Activated effector memory CD4-positive, alpha-beta T cell treated with Interleukin-2 at 50 U/mL for 16 hours (primary cell): ENCODE measurements around the gene CGB5.
"Not testable (repeated sequence)": the region's sequence is repeated elsewhere in the genome, so short reads cannot be mapped to it uniquely, and the experiment has no call there.

Experiments
- DNase-seq: peaks from one replicate; pipeline ENCODE4 v3.0.0-alpha.2; 2020

Gene CGB5

DNA sequence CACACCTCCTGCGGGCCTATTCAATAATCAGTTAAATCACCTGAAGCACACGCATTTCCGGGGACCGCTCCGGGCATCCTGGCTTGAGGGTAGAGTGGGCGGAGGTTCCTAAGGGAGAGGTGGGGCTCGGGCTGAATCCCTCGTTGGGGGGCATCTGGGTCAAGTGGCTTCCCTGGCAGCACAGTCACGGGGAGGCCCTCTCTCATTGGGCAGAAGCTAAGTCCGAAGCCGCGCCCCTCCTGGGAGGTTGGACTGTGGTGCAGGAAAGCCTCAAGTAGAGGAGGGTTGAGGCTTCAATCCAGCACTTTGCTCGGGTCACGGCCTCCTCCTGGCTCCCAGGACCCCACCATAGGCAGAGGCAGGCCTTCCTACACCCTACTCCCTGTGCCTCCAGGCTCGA, at the start of gene CGB5:
CGB5 (plus strand) TSS at position 301 of the 400 bp plus-strand sequence. CDS start 362 bp downstream, outside the sequence.
- not testable (repeated sequence) for DNase-seq

DNA sequence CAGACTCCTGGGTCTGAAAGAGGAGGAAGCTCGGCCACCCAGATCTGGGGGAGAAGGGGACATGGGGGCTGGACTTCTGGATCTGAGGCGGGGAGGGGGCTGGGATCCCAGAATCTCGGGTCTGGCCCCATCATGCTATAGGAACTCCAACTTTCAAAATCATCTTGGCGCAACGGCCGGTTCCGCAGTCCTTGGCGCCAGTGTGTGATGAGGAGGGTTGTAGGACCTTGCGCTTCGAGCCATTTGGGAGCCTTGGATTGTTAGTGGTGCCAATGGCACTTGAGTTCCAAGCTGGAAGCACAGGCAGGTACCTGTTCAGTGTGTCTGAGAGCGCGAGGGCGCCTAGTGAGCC, 49.6 kb upstream of the CGB5 start:
- DNase-seq: no peak

DNA sequence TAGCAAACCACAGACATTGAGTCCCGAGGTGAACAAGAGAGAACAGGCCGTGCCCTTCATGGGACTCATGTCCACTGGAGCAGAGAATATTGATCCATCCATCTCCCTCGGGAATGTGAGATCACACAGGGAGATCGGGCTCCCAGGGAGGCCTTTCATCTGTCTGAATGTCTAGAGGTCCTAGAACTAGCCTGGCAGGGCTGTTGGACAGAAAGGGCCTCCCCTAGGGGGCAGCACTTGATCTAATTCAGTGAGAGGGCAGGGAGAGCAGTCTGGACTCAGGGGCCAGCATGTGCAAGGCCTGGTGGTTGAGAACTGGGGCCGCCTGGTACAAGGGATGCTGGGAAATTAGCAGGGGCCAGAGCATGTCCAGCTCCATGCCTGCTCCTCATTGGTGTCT, 45.7 kb upstream of the CGB5 start:
- DNase-seq: peak; percentile 15

DNA sequence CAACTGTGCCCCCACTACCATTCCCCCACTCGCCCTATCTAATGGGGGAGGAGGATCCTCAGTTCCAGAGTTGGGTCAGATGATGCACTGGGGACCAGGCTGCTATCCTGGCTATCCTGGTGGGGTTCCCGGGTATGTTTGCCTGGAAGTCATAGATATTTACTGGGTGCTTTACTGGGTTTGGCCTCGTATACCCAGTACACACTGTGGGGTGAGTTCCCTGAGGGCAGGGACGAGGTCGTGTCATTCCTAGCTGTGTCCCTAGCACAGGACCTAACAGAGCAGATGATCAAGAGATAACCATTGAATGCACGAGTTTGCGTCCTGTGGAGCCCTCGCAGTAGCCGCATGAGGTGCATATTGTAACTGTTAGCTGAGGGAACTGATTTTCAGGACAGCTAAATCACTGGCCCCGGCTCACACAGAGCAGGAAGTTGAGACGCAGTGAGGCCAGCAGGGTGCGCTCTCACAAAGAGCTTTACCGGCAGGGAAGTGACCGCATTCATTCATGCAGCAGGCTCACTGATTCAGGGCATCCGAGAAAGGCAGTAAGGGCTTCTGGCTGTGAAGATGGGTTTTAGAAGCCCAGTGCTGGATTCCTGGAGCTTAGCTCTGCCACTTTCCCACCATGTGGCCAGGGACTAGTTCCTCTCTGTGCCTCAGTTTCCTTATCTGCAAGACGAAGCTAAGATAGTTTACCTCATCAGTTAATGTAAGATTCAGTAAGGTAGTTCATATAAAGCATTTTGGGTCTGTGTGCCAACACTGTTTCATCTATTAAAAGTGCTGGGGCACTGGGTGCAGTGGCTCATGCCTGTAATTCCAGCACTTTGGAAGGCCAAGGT, 43.9 kb upstream of the CGB5 start:
- peak; percentile 61 for DNase-seq

DNA sequence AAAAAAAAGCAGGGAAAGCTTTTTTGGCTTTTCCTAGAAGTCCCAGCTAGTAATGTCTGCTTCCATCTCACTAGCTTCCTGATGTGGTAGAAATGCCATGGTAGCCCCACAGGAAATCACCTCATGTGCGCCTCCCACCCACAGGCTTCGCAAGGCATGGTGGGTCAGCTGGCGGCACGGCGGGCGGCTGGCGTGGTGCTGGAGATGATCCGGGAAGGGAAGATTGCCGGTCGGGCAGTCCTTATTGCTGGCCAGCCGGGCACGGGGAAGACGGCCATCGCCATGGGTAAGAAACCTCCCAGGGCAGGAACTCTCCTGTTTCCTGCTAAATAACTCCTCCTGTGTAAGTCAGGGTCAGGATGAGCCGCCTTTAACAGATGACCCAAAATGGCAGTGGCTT, 39.5 kb upstream of the CGB5 start:
- no peak for DNase-seq

DNA sequence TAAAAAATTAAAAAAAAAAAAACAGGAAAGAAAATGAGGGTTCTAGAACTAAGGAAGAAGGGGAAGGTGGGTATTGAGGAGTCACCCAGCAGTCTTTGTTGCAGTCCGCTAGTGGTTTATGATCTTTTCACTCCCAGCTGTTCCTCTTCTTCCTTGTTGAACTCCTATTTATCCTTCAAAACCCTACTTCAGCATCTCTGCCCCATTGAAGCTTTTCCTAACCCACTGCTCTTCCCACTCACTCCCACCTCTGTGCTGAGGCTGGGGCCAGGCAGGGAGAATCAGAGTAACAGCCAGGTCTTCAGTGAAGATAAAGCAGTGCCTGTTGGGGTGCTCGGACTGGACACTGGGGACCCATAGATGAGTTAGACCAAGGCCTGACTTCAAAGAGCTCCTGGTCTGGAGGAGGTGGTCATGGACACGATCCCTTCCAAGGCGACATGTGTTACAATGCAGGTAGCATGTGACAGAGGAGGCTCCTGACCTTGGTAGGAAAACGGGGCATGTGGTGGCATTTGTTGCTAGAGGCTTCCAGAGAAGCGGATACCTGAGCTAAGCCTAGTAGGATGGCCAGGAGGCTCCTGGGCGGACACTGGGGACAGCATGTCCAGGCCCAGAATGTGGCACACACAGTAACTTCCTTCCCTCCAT, 38.6 kb upstream of the CGB5 start:
- DNase-seq: no peak

DNA sequence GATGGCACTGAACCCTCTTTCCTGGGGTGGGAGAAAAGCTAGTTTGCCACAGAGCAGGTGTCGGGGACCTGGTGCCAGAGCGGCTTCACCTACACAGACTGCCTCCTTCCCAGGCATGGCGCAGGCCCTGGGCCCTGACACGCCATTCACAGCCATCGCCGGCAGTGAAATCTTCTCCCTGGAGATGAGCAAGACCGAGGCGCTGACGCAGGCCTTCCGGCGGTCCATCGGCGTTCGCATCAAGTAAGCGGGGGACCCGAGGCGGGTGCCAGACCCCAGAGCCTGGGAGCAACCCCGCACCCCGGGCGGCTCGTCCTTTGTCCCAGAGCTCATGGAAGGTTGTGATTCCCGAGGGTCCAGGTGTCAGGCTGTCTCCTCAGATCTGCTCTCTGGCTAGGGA, 36.7 kb upstream of the CGB5 start:
- no peak for DNase-seq

DNA sequence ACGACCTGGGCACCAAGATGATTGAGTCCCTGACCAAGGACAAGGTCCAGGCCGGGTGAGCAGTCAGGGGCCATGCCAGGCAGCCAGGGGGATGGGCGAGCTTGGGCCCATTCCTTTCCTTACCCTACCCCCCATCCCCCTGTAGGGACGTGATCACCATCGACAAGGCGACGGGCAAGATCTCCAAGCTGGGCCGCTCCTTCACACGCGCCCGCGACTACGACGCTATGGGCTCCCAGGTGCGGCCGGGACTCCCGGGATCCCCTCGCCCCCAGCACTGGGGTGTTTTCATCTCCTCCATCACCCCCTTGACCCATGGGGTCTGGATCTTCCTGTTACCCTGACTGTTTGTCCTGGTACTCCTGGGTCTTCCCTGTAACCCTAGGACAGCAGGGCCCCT, 33.8 kb upstream of the CGB5 start:
- no peak for DNase-seq

DNA sequence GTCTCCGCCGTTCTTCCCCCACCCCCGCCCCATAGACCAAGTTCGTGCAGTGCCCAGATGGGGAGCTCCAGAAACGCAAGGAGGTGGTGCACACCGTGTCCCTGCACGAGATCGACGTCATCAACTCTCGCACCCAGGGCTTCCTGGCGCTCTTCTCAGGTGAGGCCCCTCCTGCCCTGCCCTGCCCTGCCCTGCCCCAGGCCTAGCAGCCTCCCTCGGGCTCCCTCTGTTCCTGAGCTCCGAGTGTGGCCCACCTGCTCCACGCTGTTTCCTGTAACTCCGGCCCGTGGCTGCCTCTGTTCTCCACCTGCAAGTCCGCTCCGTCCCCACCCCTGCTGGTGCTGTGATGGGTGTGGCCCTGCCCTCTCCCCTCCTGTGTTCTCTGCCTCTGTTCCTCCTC, 33.2 kb upstream of the CGB5 start:
- DNase-seq: no peak

DNA sequence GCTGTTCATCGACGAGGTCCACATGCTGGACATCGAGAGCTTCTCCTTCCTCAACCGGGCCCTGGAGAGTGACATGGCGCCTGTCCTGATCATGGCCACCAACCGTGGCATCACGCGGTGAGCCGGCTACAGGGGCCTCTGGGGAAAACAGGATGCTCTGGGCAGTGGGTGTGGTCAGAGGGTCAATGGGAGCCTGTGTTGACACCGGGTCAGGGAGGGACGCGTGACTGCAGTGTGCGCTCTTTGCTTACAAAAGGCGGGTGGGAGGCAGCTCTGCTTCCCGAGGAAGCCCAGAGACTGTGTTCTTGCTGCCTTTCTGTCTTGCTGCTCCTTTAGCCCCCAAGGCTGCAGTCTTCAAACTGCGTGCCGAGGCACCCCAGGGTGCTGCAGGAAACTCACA, 32.5 kb upstream of the CGB5 start:
- no peak for DNase-seq

DNA sequence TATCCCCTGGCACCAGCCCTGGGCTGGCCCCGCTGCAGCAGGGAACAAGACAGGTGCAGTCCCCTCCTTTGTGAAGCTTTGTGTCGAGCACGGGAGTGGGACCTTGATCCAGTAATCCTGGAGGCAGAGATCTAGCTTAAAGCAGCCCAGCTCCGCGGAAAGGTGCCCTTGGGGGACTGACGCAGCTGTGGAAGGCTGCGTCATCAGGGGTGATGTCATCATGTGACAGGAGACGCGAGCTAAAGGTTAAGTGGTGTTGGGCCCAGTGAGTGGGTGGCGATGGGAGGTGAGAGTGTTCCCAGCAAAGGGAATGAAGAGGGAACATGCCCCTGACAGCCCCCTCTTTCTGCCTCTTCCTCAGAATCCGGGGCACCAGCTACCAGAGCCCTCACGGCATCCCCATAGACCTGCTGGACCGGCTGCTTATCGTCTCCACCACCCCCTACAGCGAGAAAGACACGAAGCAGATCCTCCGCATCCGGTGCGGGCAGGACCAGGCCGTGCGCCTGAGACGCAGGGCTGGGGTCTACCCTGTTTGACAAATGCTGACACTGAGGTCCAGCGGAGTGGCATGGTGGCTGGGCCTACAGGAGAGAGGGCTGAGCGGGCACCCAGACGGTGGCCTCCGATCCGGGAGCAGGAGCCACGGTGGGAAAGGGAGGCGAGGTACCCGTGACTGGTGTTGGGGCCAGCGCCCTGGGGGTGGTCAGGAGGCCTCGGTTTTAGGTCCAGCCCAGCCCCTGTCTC, 29.4 kb upstream of the CGB5 start:
- DNase-seq: no peak

DNA sequence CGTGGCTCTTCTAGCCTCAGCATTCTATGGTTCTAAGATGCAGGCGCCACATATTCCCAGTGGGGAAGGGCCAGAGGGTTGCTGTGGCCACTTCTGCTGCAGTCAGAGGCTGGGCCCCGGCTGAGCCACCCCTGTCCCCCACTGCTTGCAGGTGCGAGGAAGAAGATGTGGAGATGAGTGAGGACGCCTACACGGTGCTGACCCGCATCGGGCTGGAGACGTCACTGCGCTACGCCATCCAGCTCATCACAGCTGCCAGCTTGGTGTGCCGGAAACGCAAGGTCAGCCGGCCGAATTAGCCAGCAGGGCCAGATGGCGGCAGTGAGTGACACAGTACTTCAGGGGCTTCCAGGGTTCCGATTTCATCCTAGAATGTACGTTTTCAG, 28.8 kb upstream of the CGB5 start:
- DNase-seq: no peak

DNA sequence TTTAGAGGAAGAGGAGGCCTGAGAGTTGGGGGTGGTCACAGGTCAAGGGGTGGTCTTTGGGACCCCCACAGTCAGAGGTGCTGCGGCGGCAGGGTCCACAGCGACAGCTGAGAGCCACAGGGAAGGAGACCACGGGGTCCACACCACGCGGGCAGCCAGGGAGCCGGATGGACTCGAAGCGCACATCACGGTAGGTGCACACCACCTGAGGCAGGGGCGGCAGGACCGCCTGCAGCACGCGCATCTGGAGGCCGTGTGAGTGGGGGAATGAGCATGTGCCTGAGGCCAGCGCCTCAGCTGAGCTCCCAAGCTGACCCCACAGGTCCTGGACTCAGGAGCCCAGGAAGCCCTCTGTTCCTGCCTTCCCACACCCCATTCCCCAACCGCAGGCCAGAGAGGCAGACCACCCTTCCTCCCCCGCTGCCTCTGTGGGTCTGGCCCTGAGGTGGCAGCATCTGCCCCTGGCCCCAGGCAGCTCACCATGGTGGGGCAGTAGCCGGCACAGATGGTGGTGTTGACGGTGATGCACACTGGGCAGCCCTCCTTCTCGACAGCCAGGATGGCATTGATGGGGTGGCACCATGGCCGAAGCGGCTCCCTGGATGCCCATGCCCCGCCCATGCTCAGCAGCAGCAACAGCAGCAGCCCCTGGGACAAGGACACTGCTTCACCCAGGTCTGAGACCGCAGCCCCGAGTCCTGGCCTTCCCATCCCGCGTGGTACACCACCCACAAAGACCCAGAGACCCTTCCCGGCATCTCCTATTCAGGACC, 27.4 kb upstream of the CGB5 start:
- DNase-seq: no peak

DNA sequence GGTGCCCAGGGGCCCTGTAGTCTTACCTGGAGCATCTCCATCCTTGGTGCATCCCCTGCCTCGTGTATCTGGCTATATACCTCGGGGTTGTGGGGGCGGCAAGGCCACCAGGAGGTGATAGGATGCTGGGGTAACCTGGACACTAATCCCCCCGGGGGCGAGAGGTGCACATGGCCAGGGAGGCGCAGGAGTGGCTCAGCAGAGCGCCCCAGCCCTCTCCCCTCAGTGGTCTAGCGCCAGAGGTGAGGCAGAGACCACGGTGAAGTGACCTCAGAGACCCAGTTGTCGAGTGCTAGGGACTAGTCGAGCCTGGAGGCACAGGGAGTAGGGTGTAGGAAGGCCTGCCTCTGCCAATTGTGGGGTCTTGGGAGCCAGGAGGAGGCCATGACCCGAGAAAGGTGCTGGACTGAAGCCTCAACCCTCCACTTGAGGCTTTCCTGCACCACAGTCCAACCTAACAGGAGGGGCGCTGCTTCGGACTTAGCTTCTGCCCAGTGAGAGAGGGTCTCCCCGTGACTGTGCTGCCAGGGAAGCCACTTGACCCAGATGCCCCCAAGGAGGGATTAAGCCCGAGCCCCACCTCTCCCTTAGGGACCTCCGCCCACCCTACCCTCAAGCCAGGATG, 26.5 kb upstream of the CGB5 start, which contains the start of gene LHB:
LHB (minus strand) TSS at position 51 of the 625 bp plus-strand sequence; CDS start at position 41, 10 bp downstream.
- no peak for DNase-seq

DNA sequence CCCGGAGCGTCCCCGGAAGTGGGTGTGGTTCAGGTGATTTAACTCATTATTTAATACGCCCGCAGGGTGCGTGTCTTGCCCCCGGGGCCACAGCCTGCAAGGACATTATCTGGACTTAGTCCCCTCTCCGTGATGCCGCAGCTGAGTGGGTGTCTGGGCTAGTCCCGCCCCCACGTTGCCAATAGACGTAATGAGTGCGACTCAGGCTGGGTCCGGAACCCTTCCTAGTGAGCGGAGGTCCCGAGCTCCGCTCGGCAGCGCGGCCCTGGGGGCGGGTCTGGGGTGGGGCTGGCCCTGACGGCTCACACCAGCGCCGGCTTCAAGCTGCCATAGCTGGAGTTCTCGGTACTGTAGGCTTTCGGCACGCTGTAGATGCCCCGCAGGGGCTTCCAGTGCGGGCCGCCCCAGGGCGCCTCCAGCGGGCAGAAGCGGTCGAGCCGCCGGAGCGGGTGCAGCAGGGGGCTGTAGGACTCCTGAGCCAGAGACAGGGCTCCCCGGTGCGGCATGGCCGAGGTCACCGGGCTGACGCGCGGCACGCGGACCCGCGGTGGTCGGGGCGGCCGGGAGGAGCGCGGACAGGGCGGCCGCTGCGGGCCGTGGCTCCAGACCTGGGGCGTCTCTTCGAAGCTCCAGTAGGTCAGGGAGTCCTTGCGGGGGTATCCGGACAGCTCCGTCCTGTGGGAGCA, 25.8 kb upstream of the CGB5 start:
- DNase-seq: peak; percentile 57

DNA sequence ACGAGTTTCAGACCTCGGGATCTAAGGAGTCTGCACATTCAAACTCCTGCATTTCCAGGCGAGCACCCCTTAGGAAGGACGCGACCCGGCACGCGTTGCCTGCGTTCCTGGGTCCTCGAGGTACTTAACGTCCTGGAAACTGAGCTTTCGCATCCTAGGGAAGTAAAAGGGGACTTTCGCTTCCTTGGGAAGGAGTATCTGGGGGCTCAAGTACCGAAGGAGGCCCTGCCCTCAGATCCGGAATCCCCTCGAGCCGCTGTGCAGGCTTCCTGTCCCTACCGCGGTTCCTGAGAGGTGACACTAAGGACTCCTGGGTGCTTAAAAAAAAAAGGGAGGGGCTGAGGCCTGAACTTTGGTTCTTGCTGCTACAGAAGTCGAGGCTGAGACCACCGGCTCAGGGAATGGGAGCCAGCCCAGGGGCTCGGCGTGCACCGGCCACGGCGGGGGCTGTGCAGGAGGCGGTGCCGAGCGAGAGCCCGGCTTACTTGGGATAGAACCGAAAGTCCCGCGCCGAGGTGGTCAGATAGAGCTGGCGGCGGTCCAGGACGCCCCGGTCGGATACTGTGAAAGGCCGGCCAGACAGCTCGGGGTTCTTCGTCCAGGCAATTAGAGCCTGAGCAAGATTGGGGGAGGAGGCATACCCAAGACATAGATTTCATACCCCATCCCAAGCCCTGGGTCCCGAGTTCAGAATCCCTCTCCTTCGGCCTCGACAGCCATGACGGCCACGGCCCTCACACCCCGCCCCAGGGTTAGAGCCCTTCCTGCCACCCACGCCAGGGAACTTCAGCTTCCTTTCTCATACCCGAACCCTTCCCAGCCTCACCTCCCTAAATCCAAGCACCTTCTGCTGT, 25.0 kb upstream of the CGB5 start:
- DNase-seq: not testable (repeated sequence)

DNA sequence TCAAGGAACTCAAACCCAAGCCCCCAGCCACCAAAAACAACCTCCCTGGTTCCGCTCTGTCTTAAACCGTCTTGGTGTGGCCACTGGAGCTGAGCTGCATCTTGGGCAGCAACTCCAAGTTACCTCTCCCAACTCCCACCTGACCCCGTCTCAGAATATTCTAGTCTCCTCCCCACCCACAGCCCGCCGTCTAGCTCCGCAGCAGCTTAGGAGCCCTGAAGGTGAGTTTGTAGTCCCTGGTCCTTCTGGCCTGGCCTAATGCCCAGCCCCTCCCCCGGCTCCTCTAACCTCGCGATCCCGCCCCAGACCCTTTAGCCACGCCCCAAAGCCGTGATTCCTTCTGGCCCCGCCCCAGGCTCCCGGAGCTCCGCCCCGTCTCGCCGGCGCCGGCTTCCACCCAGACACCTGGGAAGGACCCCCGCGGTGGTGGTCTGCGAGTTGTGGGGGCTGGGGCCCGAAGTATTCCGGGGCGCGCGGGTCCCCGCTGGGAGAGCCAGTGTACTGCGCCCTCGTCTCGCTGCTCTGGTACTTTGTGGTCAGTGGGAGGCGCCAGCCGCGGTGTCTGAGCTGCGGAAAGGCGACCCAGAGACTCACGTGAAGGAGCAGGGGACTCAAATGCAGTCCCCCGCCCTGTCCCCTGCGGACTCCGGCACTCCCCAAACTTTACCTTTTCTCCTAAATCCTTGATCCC, 24.3 kb upstream of the CGB5 start:
- DNase-seq: peak; percentile 46

DNA sequence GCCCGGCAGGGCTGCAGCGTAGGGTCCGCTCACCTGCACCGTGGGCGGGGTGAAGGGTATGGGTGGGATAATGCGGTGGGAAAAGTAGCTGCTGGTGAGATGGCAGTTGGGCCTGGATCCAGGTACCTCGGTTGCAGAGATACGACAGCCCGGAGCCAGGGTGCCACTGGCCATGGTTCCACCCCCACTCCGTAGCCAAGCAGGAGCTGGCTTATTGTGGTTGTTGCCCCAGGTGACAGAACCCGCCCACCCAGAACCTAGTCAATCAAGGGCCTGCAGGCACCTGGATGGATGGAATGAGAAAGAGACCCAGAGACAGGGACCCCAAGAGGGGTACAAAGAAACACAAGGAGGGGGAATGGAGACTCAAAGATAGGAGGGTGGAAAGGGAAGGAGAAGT, 23.3 kb upstream of the CGB5 start:
- DNase-seq: no peak

DNA sequence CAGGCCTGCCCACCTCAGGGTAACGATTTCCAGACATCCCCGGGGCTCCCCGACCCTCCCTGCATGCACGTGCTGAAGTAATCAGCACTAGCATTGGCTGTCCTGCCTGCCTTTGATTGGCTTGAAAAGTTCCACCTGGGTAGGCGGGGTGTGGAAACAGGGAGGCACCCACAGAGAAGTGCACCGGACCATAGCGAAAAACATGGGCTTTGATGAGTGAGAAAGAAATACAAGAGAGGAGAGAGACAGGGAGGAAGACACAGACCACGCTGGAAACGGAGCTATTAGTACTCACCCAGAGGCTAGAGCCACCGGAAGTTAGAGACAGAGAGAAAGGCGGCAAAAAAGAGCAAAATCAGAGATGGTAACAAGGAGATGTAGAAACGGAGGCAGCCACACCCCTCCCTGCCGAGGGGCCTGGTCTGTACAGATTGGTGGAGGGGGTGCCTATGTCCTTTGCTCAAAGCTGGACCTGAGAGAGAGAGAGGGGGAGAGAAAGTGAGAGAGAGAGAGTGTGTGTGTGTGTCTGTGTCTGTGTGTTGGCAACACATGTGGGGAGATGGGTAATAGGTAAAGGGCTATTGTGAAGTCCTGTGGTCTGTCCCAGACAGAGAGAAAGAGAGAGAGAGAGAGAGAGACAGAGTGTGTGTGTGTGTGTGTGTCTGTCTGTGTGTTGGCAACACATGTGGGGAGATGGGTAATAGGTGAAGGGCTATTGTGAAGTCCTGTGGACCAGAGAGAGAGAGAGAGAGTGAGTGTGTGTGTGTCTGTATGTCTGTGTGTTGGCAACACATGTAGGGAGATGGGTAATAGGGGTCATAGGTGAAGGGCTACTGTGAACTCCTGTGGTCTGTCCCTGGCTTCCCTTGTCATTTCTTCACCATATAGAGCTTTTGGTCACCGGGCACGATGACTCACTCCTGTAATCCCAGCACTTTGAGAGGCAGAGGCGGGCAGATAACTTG, 22.4 kb upstream of the CGB5 start:
- no peak for DNase-seq
